ENCODE data around the gene RAB3GAP1.

RAB3GAP1 gene

DNA sequence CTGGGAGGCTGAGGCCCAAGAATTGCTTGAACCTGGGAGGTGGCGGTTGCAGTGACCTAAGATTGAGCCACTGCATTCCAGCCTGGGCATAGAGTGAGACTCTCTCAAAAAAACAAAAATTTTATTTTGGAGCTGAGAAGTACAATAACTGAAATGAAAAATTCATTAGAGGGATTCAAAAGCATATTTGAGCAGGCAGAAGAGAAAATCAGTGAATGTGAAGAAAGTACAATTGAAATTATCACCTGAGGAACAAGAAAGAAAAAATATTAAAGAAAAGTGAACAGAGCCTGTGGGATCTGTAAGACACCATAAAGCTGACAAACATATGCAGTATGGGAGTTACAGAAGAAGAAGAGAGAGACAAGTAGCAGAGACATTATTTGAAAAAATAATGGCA, 137.1 kb downstream of the RAB3GAP1 start:
- TF ChIP-seq CTCF (IDR thresholded peaks at IDR 0.05; ENCODE audit: extremely low read depth, missing control alignments) = no peak
- no peak for DNase-seq (ENCODE audit: low spot score)

GRCh38 chr2:135190799-135191198, 138.7 kb downstream of the RAB3GAP1 start:
- DNase-seq (ENCODE audit: low spot score) = no peak
- TF ChIP-seq CTCF (IDR thresholded peaks at IDR 0.05; ENCODE audit: extremely low read depth, missing control alignments) = no peak

DNA sequence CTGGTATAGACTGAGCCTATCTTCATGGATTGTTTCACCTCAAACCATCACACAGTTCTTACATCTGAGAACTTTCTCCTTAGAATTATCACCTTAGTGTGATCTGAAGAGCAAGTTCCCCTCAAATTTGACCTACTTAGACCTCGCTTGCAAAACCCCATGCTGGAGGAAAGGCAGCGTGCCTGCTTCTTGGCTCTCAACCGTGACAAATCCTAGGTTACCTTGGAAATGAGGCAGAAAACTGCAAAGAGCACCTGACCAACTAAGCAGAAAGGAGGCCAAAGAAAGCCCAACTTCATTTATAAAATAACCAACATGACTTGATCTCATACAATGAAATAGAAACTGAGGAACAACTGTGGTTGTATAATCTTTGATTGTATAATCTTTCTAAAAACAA, 146.4 kb downstream of the RAB3GAP1 start:
- no peak for DNase-seq (ENCODE audit: low spot score)
- no peak for TF ChIP-seq CTCF (IDR thresholded peaks at IDR 0.05; ENCODE audit: extremely low read depth, missing control alignments)

- DNase-seq (ENCODE audit: low spot score) = no peak
- TF ChIP-seq CTCF (IDR thresholded peaks at IDR 0.05; ENCODE audit: extremely low read depth, missing control alignments) = no peak
Measured at GRCh38 chr2:135202751-135203150, 150.7 kb downstream of the RAB3GAP1 start.

DNA sequence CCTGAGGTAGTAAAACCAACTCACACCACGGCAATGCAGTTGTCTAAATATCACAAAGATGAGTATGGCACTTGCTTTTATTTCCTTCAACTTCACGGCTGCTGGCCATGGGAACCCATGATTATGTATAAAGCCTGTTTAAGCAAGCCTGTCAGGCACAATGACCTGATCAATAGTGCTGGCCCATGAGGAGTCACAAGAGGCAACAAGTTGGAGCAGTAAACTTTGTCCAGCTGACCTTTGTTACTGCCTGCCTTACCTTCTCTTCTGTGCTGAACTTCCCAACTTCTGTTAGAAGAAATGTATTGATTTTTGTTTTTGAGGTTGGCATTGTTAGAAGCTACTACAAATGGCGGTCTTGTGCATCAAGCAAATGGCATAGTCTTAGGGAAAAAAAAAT, 151.9 kb downstream of the RAB3GAP1 start:
- TF ChIP-seq CTCF (IDR thresholded peaks at IDR 0.05; ENCODE audit: extremely low read depth, missing control alignments) = no peak
- DNase-seq (ENCODE audit: low spot score) = no peak

- DNase-seq (ENCODE audit: low spot score) = no peak
Measured at GRCh38 chr2:135208016-135208415, 155.9 kb downstream of the RAB3GAP1 start.

GRCh38 chr2:135212757-135213156, 160.7 kb downstream of the RAB3GAP1 start:
- TF ChIP-seq CTCF (IDR thresholded peaks at IDR 0.05; ENCODE audit: extremely low read depth, missing control alignments) = no peak

More at GRCh38 chr2:135208016-135208415, 155.9 kb downstream of the RAB3GAP1 start:
- no peak for TF ChIP-seq CTCF (IDR thresholded peaks at IDR 0.05; ENCODE audit: extremely low read depth, missing control alignments)

More at GRCh38 chr2:135212757-135213156, 160.7 kb downstream of the RAB3GAP1 start:
- no peak for DNase-seq (ENCODE audit: low spot score)
